ENCODE results near the gene SLC17A5. TPM values are rescaled to one million over a fixed set of nuclear protein-coding genes. Genes with fewer than 3 reads are reported as not detected.

The SLC17A5 gene
- total RNA-seq, 4 donors from 2014 or later = 11.3 to 13.2 (median 12.2) TPM

DNA sequence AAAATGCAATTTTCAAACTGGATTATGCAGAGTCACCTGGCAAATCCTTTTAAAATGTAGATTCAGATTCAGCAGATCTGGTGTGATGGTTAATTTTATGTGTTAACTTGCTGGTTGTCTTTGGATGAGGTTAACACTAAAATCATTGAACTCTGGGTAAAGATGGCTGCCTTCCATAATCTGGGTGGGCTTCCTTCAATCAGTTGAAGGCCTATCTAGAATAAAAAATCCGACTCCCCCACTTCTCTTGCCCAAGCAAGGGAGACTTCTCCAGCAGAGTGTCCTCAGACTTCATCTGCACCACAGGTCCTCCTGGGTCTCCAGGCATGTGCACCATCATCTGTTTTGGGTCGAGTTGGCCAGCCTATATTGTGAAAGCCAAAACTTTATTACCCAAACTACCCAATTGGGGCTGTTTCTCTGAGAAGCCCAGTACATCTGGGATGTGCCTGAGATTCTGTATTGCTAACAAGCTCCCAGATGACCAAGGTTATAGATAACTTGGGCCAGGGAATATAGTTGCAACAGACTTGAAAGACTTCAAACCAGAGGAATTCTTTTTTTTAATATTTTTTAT lies 1.6 kb upstream of the SLC17A5 start:
- WGBS, 2 donors = 75 to 76% methylated on average over 2 of the region's 2 CpGs
- no peak for DNase-seq (ENCODE audit: low spot score in 2 of 2)
- TF ChIP-seq POLR2A (IDR thresholded peaks at IDR 0.05) = no peak
- TF ChIP-seq, protein P1, sequence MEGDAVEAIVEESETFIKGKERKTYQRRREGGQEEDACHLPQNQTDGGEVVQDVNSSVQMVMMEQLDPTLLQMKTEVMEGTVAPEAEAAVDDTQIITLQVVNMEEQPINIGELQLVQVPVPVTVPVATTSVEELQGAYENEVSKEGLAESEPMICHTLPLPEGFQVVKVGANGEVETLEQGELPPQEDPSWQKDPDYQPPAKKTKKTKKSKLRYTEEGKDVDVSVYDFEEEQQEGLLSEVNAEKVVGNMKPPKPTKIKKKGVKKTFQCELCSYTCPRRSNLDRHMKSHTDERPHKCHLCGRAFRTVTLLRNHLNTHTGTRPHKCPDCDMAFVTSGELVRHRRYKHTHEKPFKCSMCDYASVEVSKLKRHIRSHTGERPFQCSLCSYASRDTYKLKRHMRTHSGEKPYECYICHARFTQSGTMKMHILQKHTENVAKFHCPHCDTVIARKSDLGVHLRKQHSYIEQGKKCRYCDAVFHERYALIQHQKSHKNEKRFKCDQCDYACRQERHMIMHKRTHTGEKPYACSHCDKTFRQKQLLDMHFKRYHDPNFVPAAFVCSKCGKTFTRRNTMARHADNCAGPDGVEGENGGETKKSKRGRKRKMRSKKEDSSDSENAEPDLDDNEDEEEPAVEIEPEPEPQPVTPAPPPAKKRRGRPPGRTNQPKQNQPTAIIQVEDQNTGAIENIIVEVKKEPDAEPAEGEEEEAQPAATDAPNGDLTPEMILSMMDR (IDR thresholded peaks at IDR 0.05) = no peak
- intact Hi-C loops (cut with DNase I; ENCODE audit: low total_unique reads) = no loop called here
- no peak overlapping the region for H3K4me3 ChIP-seq (ENCODE audit: low read depth, poor library complexity, severe bottlenecking)

DNA sequence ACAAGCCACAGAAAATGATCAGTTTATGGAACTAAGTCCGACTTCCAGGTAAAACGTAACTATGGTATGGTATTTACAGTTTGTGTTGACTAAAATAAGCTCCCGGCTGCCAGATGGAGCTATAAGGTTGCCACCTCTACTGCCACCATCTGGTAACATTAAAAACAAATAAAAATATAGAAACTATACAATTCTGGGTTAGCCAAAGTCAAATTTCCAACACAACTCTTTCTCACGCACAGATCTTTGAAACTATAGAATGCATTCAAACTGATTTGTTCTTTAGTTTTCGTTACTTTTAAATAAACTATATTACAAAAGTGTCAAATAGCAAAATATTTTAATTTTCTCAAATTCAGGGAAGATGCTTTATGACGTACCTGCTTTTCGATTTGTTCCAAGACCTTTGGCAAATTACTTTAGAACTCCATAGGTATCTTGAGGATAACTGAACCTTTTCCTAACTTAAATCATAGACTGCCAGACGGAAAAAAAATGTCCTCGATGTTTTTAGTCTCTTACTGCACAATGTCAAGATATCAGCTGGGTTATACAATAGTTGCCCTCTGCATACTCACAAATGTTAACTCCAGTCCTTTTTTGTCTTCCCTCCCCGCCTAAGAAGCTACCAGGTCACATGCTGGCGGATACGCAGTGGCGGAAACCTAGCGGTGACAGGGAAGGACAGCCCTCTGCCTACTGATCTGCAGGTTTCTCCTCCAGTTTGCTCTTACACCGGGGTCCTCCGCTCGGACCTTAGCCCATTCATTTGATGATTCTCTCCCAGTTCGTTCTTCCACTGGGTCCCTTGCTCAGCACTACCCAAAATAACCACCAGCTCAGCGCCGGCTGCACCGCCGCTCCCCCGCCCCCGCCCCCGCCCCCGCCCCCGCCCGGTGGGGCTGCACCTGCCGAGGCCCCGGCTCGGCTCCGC lies 888 bp downstream of the SLC17A5 start:
- no peak for TF ChIP-seq POLR2A (IDR thresholded peaks at IDR 0.05)
- TF ChIP-seq, protein P1 (IDR thresholded peaks at IDR 0.05) = no peak
- DNase-seq (ENCODE audit: low spot score in 2 of 2) = peak; percentile 67 to 93
- peak overlapping the region; percentile 89 for H3K4me3 ChIP-seq (ENCODE audit: low read depth, poor library complexity, severe bottlenecking)
- intact Hi-C loops (cut with DNase I; ENCODE audit: low total_unique reads) = no loop called here
- 1 to 2% methylated on average over 18 to 22 of the region's 32 CpGs for WGBS, 2 donors

DNA sequence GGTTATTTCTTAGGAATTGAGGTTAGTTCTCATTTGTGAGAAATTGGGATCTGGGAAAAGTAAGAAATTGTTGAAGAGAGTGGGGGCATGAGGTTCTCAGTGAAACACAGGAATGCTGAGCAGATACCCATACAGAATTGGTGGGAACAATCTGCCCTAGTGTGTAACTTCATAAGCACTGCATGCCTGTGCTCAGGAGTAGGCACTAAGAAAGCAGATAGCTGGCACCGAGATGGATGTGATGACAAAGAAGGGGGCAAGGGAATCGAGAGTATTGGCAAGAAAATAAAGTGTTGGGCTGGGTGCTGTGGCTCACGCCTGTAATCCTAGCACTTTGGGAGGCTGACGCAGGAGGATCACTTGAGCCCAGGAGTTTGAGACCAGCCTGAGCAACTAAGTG lies 4.0 kb downstream of the SLC17A5 start:
- intact Hi-C loops (cut with DNase I; ENCODE audit: low total_unique reads) = no loop called here
- TF ChIP-seq, protein P1 (IDR thresholded peaks at IDR 0.05) = no peak
- no peak for TF ChIP-seq POLR2A (IDR thresholded peaks at IDR 0.05)
- DNase-seq (ENCODE audit: low spot score in 2 of 2) = no peak
- H3K4me3 ChIP-seq (ENCODE audit: low read depth, poor library complexity, severe bottlenecking) = no peak overlapping the region
- 64 to 75% methylated on average over 4 of the region's 4 CpGs for WGBS, 2 donors

DNA sequence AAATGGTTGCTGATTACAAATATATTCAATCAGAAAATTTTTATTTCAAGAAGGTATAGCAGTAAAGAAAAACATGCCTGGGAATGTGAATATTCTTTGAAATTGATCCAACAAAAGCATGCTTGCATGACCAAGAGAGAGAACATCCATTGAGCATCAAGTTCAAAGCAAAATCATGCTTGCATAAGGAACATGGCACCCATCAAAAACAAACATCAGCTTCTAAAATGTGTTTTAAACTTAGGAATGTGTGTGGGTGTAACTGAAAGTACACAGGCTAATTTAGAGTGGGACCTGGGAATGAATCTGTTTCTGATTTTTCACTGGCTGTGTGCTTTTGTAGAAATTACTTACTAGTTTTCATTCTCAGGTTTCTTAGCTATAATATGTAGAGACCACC lies 5.6 kb downstream of the SLC17A5 start:
- intact Hi-C loops (cut with DNase I; ENCODE audit: low total_unique reads) = no loop called here
- H3K4me3 ChIP-seq (ENCODE audit: low read depth, poor library complexity, severe bottlenecking) = no peak overlapping the region
- TF ChIP-seq POLR2A (IDR thresholded peaks at IDR 0.05) = no peak
- TF ChIP-seq, protein P1 (IDR thresholded peaks at IDR 0.05) = no peak
- DNase-seq (ENCODE audit: low spot score in 2 of 2) = no peak

DNA sequence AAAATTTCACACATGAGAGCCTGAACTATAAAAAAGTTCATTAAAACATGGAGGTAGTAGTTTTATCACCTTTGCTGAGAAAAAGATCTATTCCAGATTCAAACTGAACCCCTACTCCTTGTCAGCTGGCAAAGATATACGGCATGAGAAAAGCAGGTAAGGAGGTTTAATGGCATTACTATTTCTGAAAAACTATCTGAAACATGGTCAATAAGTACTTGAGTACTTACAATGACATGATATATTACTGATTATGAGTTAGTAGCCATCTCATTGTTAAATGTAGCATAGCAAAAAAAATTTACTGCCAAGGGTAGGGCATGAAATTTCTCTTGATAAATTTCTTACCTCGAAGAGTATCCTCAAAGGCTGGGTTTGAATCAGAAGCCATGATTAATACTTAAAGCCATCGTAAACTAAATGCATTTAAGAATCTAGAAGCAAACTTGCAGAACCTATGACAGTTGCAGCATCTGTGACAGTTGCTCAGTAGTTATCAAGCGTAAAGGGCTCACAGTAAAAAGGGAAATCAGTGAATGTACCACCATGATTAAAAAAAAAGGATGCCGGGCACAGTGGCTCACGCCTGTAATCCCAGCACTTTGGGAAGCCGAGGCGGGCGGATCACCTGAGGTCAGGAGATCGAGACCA lies 8.7 kb downstream of the SLC17A5 start:
- H3K4me3 ChIP-seq (ENCODE audit: low read depth, poor library complexity, severe bottlenecking) = no peak overlapping the region
- WGBS, 2 donors = 30 to 34% methylated on average over 10 of the region's 10 CpGs
- TF ChIP-seq, protein P1 (IDR thresholded peaks at IDR 0.05) = no peak
- no peak for TF ChIP-seq POLR2A (IDR thresholded peaks at IDR 0.05)
- intact Hi-C loops (cut with DNase I; ENCODE audit: low total_unique reads) = no loop called here
- DNase-seq (ENCODE audit: low spot score in 2 of 2) = no peak
